Measurements from ENCODE around the gene UBE2U. TPM values are rescaled to one million over a fixed set of nuclear protein-coding genes. Genes with fewer than 3 reads are reported as not detected.

Gene UBE2U
- polyA plus RNA-seq, 1 donor from 2014 or later: not detected

- TF ChIP-seq RAD21 (conservative IDR thresholded peaks at IDR 0.05) (no peak), REST (IDR thresholded peaks at IDR 0.05; ENCODE audit: borderline replicate concordance) (no peak), SMC3 (conservative IDR thresholded peaks at IDR 0.05; ENCODE audit: poor library complexity) (no peak), EZH2 (IDR thresholded peaks at IDR 0.05; ENCODE audit: borderline replicate concordance, insufficient read depth, low read length, poor library complexity, severe bottlenecking) (no peak), MXI1 (conservative IDR thresholded peaks at IDR 0.05; ENCODE audit: poor library complexity, severe bottlenecking) (no peak), EP300 (conservative IDR thresholded peaks at IDR 0.05; ENCODE audit: poor library complexity, severe bottlenecking) (no peak), TAF1 (IDR thresholded peaks at IDR 0.05; ENCODE audit: low read depth) (no peak), POLR2AphosphoS5 (IDR thresholded peaks at IDR 0.05) (no peak)
- H3F3A ChIP-seq (ENCODE audit: insufficient read depth, low read length, poor library complexity, severe bottlenecking): no peaks in the 10 kb centered on the region
- no peaks in the 10 kb centered on the region for H3K9me2 ChIP-seq (ENCODE audit: insufficient read depth, low read length)
- H3K79me2 ChIP-seq (replicated peaks; ENCODE audit: insufficient read depth, low read length): no peaks in the 10 kb centered on the region
- H3K4me3 ChIP-seq (ENCODE audit: low read length): no peak overlapping the region
- no peaks in the 10 kb centered on the region for H3K9me3 ChIP-seq (ENCODE audit: low read length)
- no peaks in the 10 kb centered on the region for H3K36me3 ChIP-seq (ENCODE audit: insufficient read depth, low read length)
- no peak overlapping the region for H3K27ac ChIP-seq (ENCODE audit: low read length)
- H4K20me1 ChIP-seq (ENCODE audit: insufficient read depth): no peaks in the 10 kb centered on the region
- H3K9ac ChIP-seq (ENCODE audit: low read length): no peak overlapping the region
- no peak overlapping the region for H2AFZ ChIP-seq (ENCODE audit: low read depth, low read length)
- H3K27me3 ChIP-seq (ENCODE audit: insufficient read depth, low read depth, low read length): no peaks in the 10 kb centered on the region
- H3K4me2 ChIP-seq (ENCODE audit: low read length): no peak overlapping the region
Observed at GRCh38 chr1:64293820-64294219, 90.4 kb downstream of the UBE2U start.

GRCh38 chr1:64295136-64295535 lies 91.7 kb downstream of the UBE2U start:
- Histone ChIP-seq H3K9me2 (ENCODE audit: insufficient read depth, low read length) (no peaks in the 10 kb centered on the region), H3K4me3 (ENCODE audit: low read length) (no peak overlapping the region), H3K79me2 (replicated peaks; ENCODE audit: insufficient read depth, low read length) (no peaks in the 10 kb centered on the region), H3K9ac (ENCODE audit: low read length) (no peak overlapping the region), H4K20me1 (ENCODE audit: insufficient read depth) (no peaks in the 10 kb centered on the region), H3K9me3 (ENCODE audit: low read length) (no peaks in the 10 kb centered on the region), H3F3A (ENCODE audit: insufficient read depth, low read length, poor library complexity, severe bottlenecking) (no peaks in the 10 kb centered on the region), H3K27ac (ENCODE audit: low read length) (no peak overlapping the region), H3K36me3 (ENCODE audit: insufficient read depth, low read length) (no peaks in the 10 kb centered on the region), H2AFZ (ENCODE audit: low read depth, low read length) (no peak overlapping the region), H3K4me2 (ENCODE audit: low read length) (no peak overlapping the region), H3K27me3 (ENCODE audit: insufficient read depth, low read depth, low read length) (no peaks in the 10 kb centered on the region)
- TF ChIP-seq SMC3 (conservative IDR thresholded peaks at IDR 0.05; ENCODE audit: poor library complexity) (no peak), TAF1 (IDR thresholded peaks at IDR 0.05; ENCODE audit: low read depth) (no peak), MXI1 (conservative IDR thresholded peaks at IDR 0.05; ENCODE audit: poor library complexity, severe bottlenecking) (no peak), EP300 (conservative IDR thresholded peaks at IDR 0.05; ENCODE audit: poor library complexity, severe bottlenecking) (no peak), RAD21 (conservative IDR thresholded peaks at IDR 0.05) (no peak), POLR2AphosphoS5 (IDR thresholded peaks at IDR 0.05) (no peak), CTCF (IDR thresholded peaks at IDR 0.05; ENCODE audit: poor library complexity, severe bottlenecking) (no peak), EZH2 (IDR thresholded peaks at IDR 0.05; ENCODE audit: borderline replicate concordance, insufficient read depth, low read length, poor library complexity, severe bottlenecking) (no peak), REST (IDR thresholded peaks at IDR 0.05; ENCODE audit: borderline replicate concordance) (no peak)
